Measurements from ENCODE around the gene SEMA3A. TPM values are rescaled to one million over a fixed set of nuclear protein-coding genes. Genes with fewer than 3 reads are reported as not detected.

Gene SEMA3A
- total and polyA plus RNA-seq, 2 of the 13 experiments (the other 11 are each of a cell fraction or from before 2014, with no cell fraction given): 0.29 to 1.2 TPM

DNA sequence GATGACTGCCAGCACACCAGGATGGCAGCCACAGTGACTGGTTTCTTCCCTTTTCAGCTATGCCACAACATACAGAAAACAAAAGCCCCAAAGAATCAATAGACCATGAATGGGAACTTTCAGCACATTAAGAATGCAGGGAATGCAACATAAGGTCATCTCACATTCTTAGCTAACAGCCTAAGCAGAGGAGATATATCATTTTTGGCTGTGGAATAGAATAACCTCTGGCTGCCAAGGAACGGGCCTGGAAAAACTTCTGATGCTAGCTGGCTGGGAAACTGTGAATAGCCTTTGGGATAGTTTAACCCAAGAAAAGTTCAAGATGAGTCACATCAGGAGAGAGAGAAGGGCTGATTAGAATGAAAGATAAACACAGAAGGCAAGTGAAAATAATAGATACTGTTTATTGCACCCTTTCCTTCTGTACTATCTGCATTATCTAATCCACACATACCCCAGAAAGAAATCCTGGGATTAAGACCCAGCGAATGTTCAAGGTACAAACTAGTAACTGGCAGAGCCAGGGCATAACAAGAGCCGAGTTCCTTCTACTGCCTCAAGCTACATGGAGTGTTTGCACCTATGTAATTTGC, 169.2 kb downstream of the SEMA3A start:
- TF ChIP-seq TEAD3 (CRISPR knock-in tag; optimal IDR thresholded peaks at IDR 0.05; ENCODE audit: borderline replicate concordance) (peak; percentile 63), SOX13 (IDR thresholded peaks at IDR 0.05) (no peak), SOX13 (CRISPR knock-in tag; conservative IDR thresholded peaks at IDR 0.05 in 1 of 2, IDR thresholded peaks at IDR 0.05 in 1 of 2) (peak in 1 of 2 experiments; percentile 53; a peak in 1 of 4 replicates), HMG20A (CRISPR knock-in tag; IDR thresholded peaks at IDR 0.05; ENCODE audit: borderline replicate concordance) (peak; percentile 29; the same call in 1 of the 2 replicates), NCOA2 (CRISPR knock-in tag; IDR thresholded peaks at IDR 0.05) (peak; percentile 57; the same call in 1 of the 2 replicates)
- TF ChIP-seq, protein P1, sequence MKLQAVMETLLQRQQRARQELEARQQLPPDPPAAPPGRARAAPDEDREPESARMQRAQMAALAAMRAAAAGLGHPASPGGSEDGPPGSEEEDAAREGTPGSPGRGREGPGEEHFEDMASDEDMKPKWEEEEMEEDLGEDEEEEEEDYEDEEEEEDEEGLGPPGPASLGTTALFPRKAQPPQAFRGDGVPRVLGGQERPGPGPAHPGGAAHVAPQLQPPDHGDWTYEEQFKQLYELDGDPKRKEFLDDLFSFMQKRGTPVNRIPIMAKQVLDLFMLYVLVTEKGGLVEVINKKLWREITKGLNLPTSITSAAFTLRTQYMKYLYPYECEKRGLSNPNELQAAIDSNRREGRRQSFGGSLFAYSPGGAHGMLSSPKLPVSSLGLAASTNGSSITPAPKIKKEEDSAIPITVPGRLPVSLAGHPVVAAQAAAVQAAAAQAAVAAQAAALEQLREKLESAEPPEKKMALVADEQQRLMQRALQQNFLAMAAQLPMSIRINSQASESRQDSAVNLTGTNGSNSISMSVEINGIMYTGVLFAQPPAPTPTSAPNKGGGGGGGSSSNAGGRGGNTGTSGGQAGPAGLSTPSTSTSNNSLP (IDR thresholded peaks at IDR 0.05; ENCODE audit: low read depth, low read length): peak; percentile 50; the same call in 1 of the 2 replicates
- TF ChIP-seq, protein P2, sequence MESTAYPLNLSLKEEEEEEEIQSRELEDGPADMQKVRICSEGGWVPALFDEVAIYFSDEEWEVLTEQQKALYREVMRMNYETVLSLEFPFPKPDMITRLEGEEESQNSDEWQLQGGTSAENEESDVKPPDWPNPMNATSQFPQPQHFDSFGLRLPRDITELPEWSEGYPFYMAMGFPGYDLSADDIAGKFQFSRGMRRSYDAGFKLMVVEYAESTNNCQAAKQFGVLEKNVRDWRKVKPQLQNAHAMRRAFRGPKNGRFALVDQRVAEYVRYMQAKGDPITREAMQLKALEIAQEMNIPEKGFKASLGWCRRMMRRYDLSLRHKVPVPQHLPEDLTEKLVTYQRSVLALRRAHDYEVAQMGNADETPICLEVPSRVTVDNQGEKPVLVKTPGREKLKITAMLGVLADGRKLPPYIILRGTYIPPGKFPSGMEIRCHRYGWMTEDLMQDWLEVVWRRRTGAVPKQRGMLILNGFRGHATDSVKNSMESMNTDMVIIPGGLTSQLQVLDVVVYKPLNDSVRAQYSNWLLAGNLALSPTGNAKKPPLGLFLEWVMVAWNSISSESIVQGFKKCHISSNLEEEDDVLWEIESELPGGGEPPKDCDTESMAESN (CRISPR knock-in tag; conservative IDR thresholded peaks at IDR 0.05): no peak
- DNase-seq (ENCODE audit: low spot score) (peak; percentile 75), ATAC-seq (peak; percentile 86), FAIRE-seq (no peak)
- no peaks in the 10 kb centered on the region for H3K27me3 ChIP-seq (ENCODE audit: control insufficient read depth in 1 of 2, insufficient read depth in 2 of 2, low read length in 2 of 2)
- CTCF ChIA-PET (ENCODE audit: low intra/inter-chr PET ratio, low total read pairs): no interaction called here
- H4K20me1 ChIP-seq (ENCODE audit: insufficient read depth, low read length): no peaks in the 10 kb centered on the region
- 40% methylated on average over 3 of the region's 3 CpGs for WGBS (ENCODE audit: low lambda C conversion rate)
- no peaks in the 10 kb centered on the region for H3K79me2 ChIP-seq (ENCODE audit: insufficient read depth, low read length)
- BruUV-seq (replicated peaks): no TSS peak
- no peak overlapping the region for H3K27ac ChIP-seq (ENCODE audit: extremely low read length, insufficient read depth, low read length)
- in situ Hi-C loops (cut with HindIII; ENCODE audit: extremely low pct_ligation_motif_present, low pct_unique_long_range_greater_than_20kb): no loop called here
- no peak overlapping the region for H3K9ac ChIP-seq (ENCODE audit: insufficient read depth, low read depth, low read length)
- H3K36me3 ChIP-seq (replicated peaks in 1 of 2; ENCODE audit: control insufficient read depth in 1 of 2, insufficient read depth in 2 of 2, low read length in 2 of 2): no peaks in the 10 kb centered on the region
- H3K4me3 ChIP-seq (replicated peaks in 1 of 3; ENCODE audit: insufficient read depth in 1 of 3, low read depth in 2 of 3, low read length in 3 of 3): no peak overlapping the region
- no peak overlapping the region for H2AFZ ChIP-seq (ENCODE audit: low read length)
- H3K4me2 ChIP-seq (ENCODE audit: low read depth, low read length): no peak overlapping the region
- peaks cover 25% of the 10 kb centered on the region for H3K4me1 ChIP-seq (ENCODE audit: insufficient read depth, low read length)
- POLR2A ChIA-PET: interaction anchor here (0.6 kb wide), 1 partner anchor 15 kb away, joined by 3 read pairs; no protein-coding TSS in a partner anchor
- intact Hi-C loops (cut with micrococcal nuclease; ENCODE audit: unreplicated experiment): no loop called here
- H3K9me3 ChIP-seq (ENCODE audit: low read length): no peaks in the 10 kb centered on the region
